ENCODE data around the gene TBL1X. TPM values are rescaled to one million over a fixed set of nuclear protein-coding genes. Genes with fewer than 3 reads are reported as not detected.

TBL1X gene
- total and polyA plus RNA-seq, 10 of the 15 experiments (the other 5 are each of a cell fraction or from before 2014, with no cell fraction given): 4.4 to 26.3 (median 10.6) TPM

DNA sequence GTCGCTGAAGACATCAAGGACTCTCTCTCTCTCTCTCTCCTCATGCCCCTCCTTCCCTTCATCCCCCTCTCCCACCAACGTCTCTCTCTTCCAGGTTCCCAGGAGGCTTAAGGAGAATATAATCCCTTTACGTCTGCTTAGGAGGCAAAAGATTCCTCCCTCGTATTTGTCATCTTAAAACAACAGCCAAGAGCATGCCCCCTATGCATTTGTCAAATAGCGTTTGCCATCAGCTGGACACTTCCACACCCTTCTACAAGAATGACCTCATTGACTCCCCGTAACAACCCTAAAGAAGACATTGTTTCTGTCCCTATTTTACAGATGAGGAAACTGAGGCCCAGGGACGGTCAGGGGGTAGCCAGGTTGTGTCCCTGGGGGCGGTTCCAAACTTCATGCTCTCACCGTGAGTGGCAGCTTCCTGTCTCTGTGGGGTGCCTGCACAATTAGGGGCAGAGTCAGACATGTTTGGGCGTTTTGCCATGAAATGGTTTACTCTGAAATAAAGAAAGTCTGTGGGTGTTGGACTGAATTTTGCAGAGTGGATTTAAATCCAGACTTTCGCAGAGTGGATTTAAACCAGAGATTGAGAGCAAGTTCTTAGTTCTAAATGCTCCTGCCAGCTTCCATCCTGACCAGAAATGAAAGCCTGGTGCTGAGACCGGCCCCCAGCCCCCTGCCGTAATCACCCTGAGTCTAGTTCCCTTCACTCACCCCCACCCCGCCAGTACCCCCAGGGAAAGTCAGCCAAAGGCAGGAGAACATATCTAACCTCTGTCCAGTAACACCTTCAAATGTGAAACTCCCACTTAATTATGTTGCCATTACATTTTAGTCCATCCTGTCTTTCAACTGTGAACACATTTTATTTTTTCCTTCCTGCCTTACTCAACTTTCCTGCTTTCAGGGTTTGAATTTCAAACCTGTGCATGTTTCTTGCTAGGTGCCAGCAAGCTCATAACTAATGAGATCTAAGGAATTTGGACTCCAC is 44.3 kb upstream of the TBL1X start:
- DNase-seq (ENCODE audit: low read depth, low spot score): no peak
- 15% methylated on average over 14 of the region's 14 CpGs for WGBS (ENCODE audit: insufficient coverage, insufficient replicate concordance, low lambda C conversion rate, missing lambda C conversion rate)
- CTCF ChIA-PET: no interaction called here
- no TSS peak for BruUV-seq (replicated peaks)
- H3K79me2 ChIP-seq (ENCODE audit: control insufficient read depth, insufficient read depth, low read length): no peaks in the 10 kb centered on the region
- POLR2A ChIA-PET: no interaction called here
- in situ Hi-C loops (cut with MboI): no loop called here
- H3K9ac ChIP-seq (ENCODE audit: control insufficient read depth, insufficient read depth, low read length): no peak overlapping the region
- no peaks in the 10 kb centered on the region; the same call in 2 of the 3 replicates for H3K9me3 ChIP-seq (replicated peaks; ENCODE audit: control insufficient read depth, insufficient read depth, low read length)
- H3K36me3 ChIP-seq (ENCODE audit: control insufficient read depth in 2 of 2, insufficient read depth in 2 of 2, low read length in 1 of 2): no peaks in the 10 kb centered on the region
- RAD21 ChIA-PET (ENCODE audit: unreplicated experiment): no interaction called here
- no peaks in the 10 kb centered on the region for H4K20me1 ChIP-seq (ENCODE audit: control insufficient read depth, insufficient read depth)
- no peak overlapping the region for H3K4me2 ChIP-seq (ENCODE audit: control insufficient read depth, insufficient read depth)
- TF ChIP-seq, protein P1, sequence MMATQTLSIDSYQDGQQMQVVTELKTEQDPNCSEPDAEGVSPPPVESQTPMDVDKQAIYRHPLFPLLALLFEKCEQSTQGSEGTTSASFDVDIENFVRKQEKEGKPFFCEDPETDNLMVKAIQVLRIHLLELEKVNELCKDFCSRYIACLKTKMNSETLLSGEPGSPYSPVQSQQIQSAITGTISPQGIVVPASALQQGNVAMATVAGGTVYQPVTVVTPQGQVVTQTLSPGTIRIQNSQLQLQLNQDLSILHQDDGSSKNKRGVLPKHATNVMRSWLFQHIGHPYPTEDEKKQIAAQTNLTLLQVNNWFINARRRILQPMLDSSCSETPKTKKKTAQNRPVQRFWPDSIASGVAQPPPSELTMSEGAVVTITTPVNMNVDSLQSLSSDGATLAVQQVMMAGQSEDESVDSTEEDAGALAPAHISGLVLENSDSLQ (IDR thresholded peaks at IDR 0.05): peak; percentile 32
- TF ChIP-seq ZSCAN29 (IDR thresholded peaks at IDR 0.05): no peak
- TF ChIP-seq, protein P2, sequence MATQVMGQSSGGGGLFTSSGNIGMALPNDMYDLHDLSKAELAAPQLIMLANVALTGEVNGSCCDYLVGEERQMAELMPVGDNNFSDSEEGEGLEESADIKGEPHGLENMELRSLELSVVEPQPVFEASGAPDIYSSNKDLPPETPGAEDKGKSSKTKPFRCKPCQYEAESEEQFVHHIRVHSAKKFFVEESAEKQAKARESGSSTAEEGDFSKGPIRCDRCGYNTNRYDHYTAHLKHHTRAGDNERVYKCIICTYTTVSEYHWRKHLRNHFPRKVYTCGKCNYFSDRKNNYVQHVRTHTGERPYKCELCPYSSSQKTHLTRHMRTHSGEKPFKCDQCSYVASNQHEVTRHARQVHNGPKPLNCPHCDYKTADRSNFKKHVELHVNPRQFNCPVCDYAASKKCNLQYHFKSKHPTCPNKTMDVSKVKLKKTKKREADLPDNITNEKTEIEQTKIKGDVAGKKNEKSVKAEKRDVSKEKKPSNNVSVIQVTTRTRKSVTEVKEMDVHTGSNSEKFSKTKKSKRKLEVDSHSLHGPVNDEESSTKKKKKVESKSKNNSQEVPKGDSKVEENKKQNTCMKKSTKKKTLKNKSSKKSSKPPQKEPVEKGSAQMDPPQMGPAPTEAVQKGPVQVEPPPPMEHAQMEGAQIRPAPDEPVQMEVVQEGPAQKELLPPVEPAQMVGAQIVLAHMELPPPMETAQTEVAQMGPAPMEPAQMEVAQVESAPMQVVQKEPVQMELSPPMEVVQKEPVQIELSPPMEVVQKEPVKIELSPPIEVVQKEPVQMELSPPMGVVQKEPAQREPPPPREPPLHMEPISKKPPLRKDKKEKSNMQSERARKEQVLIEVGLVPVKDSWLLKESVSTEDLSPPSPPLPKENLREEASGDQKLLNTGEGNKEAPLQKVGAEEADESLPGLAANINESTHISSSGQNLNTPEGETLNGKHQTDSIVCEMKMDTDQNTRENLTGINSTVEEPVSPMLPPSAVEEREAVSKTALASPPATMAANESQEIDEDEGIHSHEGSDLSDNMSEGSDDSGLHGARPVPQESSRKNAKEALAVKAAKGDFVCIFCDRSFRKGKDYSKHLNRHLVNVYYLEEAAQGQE (IDR thresholded peaks at IDR 0.05; ENCODE audit: low read depth, low read length): no peak
- no peak for TF ChIP-seq IKZF2 (IDR thresholded peaks at IDR 0.05)
- no peak for TF ChIP-seq SREBF1 (IDR thresholded peaks at IDR 0.05; ENCODE audit: low read length)
- no peak overlapping the region for H3K27ac ChIP-seq (ENCODE audit: control insufficient read depth, insufficient read depth)
- no peak overlapping the region for H3K4me3 ChIP-seq
- SMC1A ChIA-PET (ENCODE audit: uncharacterized antibody, unreplicated experiment): no interaction called here
- no peak overlapping the region for H2AFZ ChIP-seq (ENCODE audit: control insufficient read depth, low read depth, low read length)
- FAIRE-seq: no peak
- ATAC-seq: no peak
- intact Hi-C loops (cut with micrococcal nuclease; ENCODE audit: unreplicated experiment): no loop called here
- H3K27me3 ChIP-seq (replicated peaks in 1 of 2; ENCODE audit: control insufficient read depth in 2 of 2, insufficient read depth in 2 of 2, low read length in 1 of 2): no peaks in the 10 kb centered on the region
- H3K4me1 ChIP-seq (ENCODE audit: control insufficient read depth, insufficient read depth, low read length): no peaks in the 10 kb centered on the region

Data from GM12878 (cell line).